ENCODE results near the gene WDR93.

DNA sequence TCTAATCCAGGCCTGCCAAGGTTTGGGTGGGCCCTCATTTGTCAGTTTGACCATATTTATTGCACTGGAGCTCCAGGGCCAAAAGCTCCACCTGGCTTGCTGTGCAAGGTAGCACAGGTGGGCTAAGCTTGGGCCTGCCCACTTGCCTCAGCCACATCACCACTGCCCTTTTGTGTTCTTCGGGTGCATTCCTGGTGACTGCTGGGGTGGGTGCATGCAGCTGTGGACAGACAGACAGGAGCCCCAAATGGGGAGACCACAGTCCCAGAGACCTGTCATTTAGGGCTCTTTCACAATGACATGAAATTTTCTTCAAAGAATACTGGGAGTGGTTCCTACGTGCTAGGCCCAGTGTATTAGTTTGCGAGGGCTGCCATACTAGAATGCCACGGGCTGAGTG lies 88.2 kb downstream of the WDR93 start:
- no peak for TF ChIP-seq POLR2AphosphoS5 (IDR thresholded peaks at IDR 0.05; ENCODE audit: low read depth, low read length)
- no peak for TF ChIP-seq TAF1 (IDR thresholded peaks at IDR 0.05; ENCODE audit: borderline replicate concordance, insufficient read depth, low read length)

All from PFSK-1 (cell line).